Hematopoietic multipotent progenitor cell (in vitro differentiated cells): ENCODE data around the gene KIR3DL3. TPM values are rescaled to one million over a fixed set of nuclear protein-coding genes. Genes with fewer than 3 reads are reported as not detected.
"Not testable (repeated sequence)": the region's sequence is repeated elsewhere in the genome, so short reads cannot be mapped to it uniquely, and the experiment has no call there.

Experiments used
- DNase-seq, 3 donors: peaks; one replicate each; pipeline ENCODE4 v3.0.0-alpha.2; 2011 to 2015; ENCODE audit warnings: low read depth in 2 of 3, low spot score in 2 of 3
- total RNA-seq: library from RNA; depleted of rRNA; stranded (reverse); fragments of >200 nt; gene quantifications from one replicate; pipeline ENCODE4 v1.2.3, GENCODE V29; 2012

Gene KIR3DL3
- total RNA-seq, 1 donor: not detected

- no peak for DNase-seq
These were observed 5.4 kb downstream of the KIR3DL3 start for GRCh38 chr19:54729416-54730188.

- DNase-seq: no peak
These were observed 6.9 kb downstream of the KIR3DL3 start for GRCh38 chr19:54731191-54731590.

GRCh38 chr19:54738306-54738705, 14.1 kb downstream of the KIR3DL3 start, which contains the start of gene KIR2DL3:
TSS of gene KIR2DL3 (plus strand) at chr19:54738513. CDS start at chr19:54738546, 33 bp downstream.
- not testable (repeated sequence) for DNase-seq

GRCh38 chr19:54738715-54739114, 14.5 kb downstream of the KIR3DL3 start:
- no peak for DNase-seq

- DNase-seq: no peak
These were observed 15.6 kb downstream of the KIR3DL3 start for GRCh38 chr19:54739587-54740497.

- not testable (repeated sequence) for DNase-seq
These were observed 17.7 kb downstream of the KIR3DL3 start for GRCh38 chr19:54741950-54742349.

GRCh38 chr19:54744080-54744479, 19.8 kb downstream of the KIR3DL3 start:
- DNase-seq: not testable (repeated sequence)

GRCh38 chr19:54747614-54748322, 23.5 kb downstream of the KIR3DL3 start:
- DNase-seq: peak in 2 of 3 donors; percentile 28 to 58

- DNase-seq: not testable (repeated sequence)
These were observed 26.0 kb downstream of the KIR3DL3 start for GRCh38 chr19:54750276-54750675.

GRCh38 chr19:54756204-54757110, 32.2 kb downstream of the KIR3DL3 start:
- not testable (repeated sequence) for DNase-seq

GRCh38 chr19:54758577-54758976, 34.3 kb downstream of the KIR3DL3 start:
- DNase-seq: not testable (repeated sequence)

GRCh38 chr19:54764219-54764618, 40.0 kb downstream of the KIR3DL3 start:
- not testable (repeated sequence) for DNase-seq

- not testable (repeated sequence) for DNase-seq
These were observed 42.2 kb downstream of the KIR3DL3 start for GRCh38 chr19:54766464-54766863.

GRCh38 chr19:54769646-54770045, 45.4 kb downstream of the KIR3DL3 start, which contains the start of gene KIR2DL1:
TSS of gene KIR2DL1 (plus strand) at chr19:54769793. CDS start at chr19:54769851, 58 bp downstream.
- not testable (repeated sequence) for DNase-seq

- DNase-seq: not testable (repeated sequence)
These were observed 46.3 kb downstream of the KIR3DL3 start for GRCh38 chr19:54770511-54770910.

- not testable (repeated sequence) for DNase-seq
These were observed 47.0 kb downstream of the KIR3DL3 start for GRCh38 chr19:54771018-54771960.

GRCh38 chr19:54772666-54773065, 48.4 kb downstream of the KIR3DL3 start:
- not testable (repeated sequence) for DNase-seq

GRCh38 chr19:54775095-54775815, 51.0 kb downstream of the KIR3DL3 start:
- DNase-seq: not testable (repeated sequence)
